AG04449 (cell line): ENCODE measurements around the gene PEA15.

ENCODE experiments used
- CTCF ChIA-PET: fragments of 350-600 bp; formaldehyde crosslinking; extraction: SDS; loops from one replicate; lab custom pipeline; 2021; ENCODE audit warnings: antibody characterized with exemption; lab: Yijun Ruan, JAX
- POLR2A ChIA-PET: fragments of 400-600, 350-600 bp; formaldehyde crosslinking; extraction: SDS; loops from one replicate; lab custom pipeline; 2020; ENCODE audit warnings: antibody characterized with exemption, inconsistent platforms; lab: Yijun Ruan, JAX
- DNase-seq: peaks from one replicate; pipeline ENCODE4 v3.0.0-alpha.2; 2010; ENCODE audit warnings: low read depth, low spot score
- H3K4me3 ChIP-seq: 2 replicates; pipeline ENCODE4 v1.5.1; 2011; ENCODE audit warnings: low read depth, mild to moderate bottlenecking, control low read depth, low read length
- TF ChIP-seq, protein P1 (sequence below): IDR thresholded peaks from one replicate; pipeline ENCODE4 v1.5.1; 2011; ENCODE audit warnings: mild to moderate bottlenecking, moderate library complexity, low read length, control low read depth, inconsistent platforms; ENCODE audit not compliant: insufficient read depth; ENCODE audit errors: missing control alignments

Gene PEA15, protein sequence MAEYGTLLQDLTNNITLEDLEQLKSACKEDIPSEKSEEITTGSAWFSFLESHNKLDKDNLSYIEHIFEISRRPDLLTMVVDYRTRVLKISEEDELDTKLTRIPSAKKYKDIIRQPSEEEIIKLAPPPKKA

DNA sequence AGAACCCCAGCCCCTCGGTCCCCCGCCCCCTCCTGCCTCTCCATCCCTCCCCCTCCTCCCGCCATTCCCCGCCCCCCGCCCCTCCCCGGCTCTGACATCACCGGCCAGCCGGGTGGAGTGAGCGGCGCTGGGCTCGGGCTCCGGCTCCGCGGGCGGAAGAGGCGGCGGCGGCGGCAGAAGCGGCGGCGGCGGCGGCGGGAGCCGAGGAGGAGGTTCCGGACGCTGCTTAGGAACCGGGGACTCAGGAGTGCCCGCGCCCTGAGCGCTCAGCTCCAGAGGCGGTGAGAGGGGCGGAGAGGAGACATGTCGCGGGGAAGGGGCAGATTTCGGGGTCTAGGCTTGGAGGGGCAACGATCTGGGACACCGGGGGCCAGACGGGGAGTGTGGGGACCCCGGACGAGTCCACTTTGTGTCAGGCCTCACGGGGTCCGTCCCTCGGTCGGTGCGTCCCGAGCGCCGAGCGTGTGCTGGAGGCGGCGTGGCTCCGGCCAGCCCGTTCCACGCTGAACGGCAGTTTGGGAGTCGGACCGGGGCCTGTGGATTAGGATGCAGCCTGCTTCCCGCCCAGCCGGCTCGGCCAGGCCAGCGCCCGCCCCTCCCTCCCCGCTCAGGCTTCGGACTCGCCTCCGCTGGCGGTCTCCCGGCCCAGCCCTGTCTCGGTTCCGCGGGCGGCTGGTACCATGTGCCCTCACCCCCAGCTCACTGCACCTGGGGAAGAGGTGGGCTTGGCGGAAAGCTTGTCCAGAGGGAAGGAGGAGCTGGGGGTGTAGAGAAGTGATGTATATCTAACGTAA is at the start of gene PEA15:
PEA15 (plus strand) TSS at position 143 of the 794 bp plus-strand sequence. CDS start 6,161 bp downstream, outside the sequence.
- no peak for DNase-seq
- H3K4me3 ChIP-seq: peak within 1 kb of the TSS; percentile 96
- ChIA-PET POLR2A (interaction anchor here (1.3 to 7.3 kb wide), 2 partner anchors 12 to 14 kb away, joined by 4 to 34 read pairs; no protein-coding TSS in a partner anchor), CTCF (interaction anchor here (1.5 to 11.7 kb wide), 7 partner anchors 10 to 104 kb away, joined by 4 to 214 read pairs (median 26); partner anchors contain the start of gene CASQ1)
- TF ChIP-seq, protein P1, sequence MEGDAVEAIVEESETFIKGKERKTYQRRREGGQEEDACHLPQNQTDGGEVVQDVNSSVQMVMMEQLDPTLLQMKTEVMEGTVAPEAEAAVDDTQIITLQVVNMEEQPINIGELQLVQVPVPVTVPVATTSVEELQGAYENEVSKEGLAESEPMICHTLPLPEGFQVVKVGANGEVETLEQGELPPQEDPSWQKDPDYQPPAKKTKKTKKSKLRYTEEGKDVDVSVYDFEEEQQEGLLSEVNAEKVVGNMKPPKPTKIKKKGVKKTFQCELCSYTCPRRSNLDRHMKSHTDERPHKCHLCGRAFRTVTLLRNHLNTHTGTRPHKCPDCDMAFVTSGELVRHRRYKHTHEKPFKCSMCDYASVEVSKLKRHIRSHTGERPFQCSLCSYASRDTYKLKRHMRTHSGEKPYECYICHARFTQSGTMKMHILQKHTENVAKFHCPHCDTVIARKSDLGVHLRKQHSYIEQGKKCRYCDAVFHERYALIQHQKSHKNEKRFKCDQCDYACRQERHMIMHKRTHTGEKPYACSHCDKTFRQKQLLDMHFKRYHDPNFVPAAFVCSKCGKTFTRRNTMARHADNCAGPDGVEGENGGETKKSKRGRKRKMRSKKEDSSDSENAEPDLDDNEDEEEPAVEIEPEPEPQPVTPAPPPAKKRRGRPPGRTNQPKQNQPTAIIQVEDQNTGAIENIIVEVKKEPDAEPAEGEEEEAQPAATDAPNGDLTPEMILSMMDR: no peak

DNA sequence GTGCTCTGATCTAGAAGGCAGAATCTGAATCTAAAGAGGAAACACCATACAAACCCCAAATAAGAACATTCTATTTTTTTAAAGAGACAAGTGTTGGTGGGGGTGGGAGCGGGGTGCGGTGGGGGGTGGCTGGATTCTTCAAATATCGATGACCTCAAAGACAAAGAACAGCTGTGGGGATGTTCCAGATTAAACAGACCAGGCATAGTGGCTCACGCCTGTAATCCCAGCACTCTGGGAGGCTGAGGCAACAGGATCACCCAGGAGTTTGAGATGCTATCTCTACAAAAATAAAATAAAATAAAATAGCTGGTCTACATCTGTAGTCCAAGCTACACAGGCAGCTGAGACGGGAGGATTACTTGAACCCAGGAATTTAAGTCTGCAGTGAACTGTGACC is 48.8 kb upstream of the PEA15 start:
- DNase-seq: no peak
- CTCF ChIA-PET: interaction anchor here (0.8 to 3.4 kb wide), 6 partner anchors 8 to 95 kb away, joined by 3 to 12 read pairs (median 4); partner anchors contain the start of gene CASQ1
- TF ChIP-seq, protein P1: no peak

DNA sequence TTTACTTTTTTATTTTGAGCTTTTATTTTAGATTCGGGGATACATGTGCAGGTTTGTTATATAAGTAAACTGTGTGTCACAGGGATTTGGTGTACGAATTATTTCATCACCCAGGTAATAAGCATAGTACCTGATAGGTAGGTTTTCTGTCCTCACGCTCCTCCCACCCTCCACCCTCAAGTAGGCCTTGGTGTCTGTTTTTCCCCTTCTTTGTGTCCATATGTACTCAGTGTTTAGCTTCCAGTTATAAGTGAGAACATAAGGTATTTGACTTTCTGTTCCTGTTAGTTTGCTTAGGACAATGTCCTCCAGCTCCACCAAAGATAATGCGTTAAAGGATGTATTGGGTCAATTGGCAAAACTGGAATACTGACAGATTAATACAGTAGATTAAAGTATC is 48.0 kb upstream of the PEA15 start:
- H3K4me3 ChIP-seq: no peak overlapping the region
- TF ChIP-seq, protein P1: no peak
- no peak for DNase-seq
- ChIA-PET POLR2A (interaction anchor here (0.7 kb wide), 1 partner anchor 20 kb away, joined by 3 read pairs; no protein-coding TSS in a partner anchor), CTCF (interaction anchor here (0.8 to 3.4 kb wide), 6 partner anchors 9 to 95 kb away, joined by 3 to 12 read pairs (median 4); partner anchors contain the start of gene CASQ1)

More for the DNA sequence above, 48.8 kb upstream of the PEA15 start:
- POLR2A ChIA-PET: interaction anchor here (0.6 to 0.7 kb wide), 2 partner anchors 8 to 19 kb away, joined by 3 read pairs; no protein-coding TSS in a partner anchor
- H3K4me3 ChIP-seq: no peak overlapping the region

DNA sequence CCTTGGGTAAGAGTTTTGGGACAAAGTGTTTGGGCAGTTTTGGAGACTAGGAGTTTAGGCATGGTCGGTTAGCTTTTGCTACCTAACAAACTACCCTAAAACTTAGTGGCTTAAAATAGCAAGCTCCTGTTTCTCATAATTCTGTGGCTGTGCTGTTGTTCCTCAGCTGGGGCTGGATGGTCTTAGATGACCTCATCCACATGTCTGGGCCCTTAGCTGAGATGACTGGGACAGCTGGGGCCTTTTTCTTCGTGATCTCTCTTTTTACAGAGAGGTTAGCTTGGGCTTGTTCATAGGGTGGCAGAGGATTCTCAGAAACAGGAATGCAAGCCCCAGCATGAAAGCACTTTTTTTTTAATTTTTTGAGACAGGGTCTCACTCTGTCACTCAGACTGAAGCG is 47.2 kb upstream of the PEA15 start:
- no peak for DNase-seq
- TF ChIP-seq, protein P1: no peak
- ChIA-PET CTCF (interaction anchor here (3.4 kb wide), 1 partner anchor 94 kb away, joined by 12 read pairs; no protein-coding TSS in a partner anchor), POLR2A (no interaction called here)
- no peak overlapping the region for H3K4me3 ChIP-seq

DNA sequence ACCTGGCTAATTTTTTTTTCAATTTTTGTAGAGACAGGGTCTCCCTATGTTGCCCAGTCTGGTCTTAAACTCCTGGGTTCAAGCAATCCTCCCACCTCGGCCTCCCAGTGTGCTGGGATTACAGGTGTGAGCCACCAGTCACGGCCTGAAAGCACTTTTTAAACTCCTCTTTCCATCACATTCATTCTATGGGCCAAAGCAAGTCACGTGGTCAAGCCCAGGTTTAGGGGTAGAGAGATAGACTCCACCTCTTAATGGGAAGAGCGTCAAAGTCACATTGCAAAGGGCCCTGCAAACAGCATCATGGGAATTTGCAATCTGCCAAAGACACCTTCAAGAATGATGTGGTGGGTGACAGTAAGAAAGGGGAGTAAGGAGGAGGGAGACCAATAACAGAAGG is 46.6 kb upstream of the PEA15 start:
- no peak for DNase-seq
- ChIA-PET POLR2A (no interaction called here), CTCF (interaction anchor here (1.0 to 3.4 kb wide), 6 partner anchors 8 to 218 kb away, joined by 3 to 12 read pairs (median 4); partner anchors contain the start of gene ATP1A4)
- H3K4me3 ChIP-seq: no peak overlapping the region
- TF ChIP-seq, protein P1: no peak

DNA sequence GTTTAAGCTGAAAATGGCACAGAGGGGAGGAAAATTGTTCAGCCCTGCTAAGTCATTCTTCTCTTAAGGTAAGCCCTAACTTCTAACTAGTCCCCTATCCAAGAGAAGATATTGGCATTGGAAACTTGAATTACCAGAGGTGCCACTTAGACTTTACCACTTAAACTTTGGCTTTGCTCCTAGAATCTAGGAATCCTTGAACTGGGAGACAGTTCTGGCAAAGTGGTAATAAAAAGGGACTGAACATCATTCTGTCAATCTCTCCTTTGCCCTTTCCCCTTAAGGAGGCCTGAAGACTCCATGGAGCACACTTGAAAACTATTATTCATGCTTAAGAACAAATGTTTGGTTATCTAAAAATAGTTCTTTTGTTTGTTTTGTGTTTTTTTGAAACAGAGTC is 45.3 kb upstream of the PEA15 start:
- no peak for DNase-seq
- no peak overlapping the region for H3K4me3 ChIP-seq
- POLR2A ChIA-PET: no interaction called here
- TF ChIP-seq, protein P1: no peak
- CTCF ChIA-PET: interaction anchor here (1.0 to 4.7 kb wide), 10 partner anchors 9 to 217 kb away, joined by 3 to 31 read pairs (median 3); partner anchors contain the start of gene ATP1A4
